GM19193 (cell line): ENCODE measurements around the gene USP15.

Source experiments
- POLR2A ChIP-seq: IDR thresholded peaks from 4 replicates; pipeline ENCODE4 v1.6.1; 2011; ENCODE audit not compliant: insufficient read depth, insufficient read length; ENCODE audit errors: extremely low read depth

Gene USP15

DNA sequence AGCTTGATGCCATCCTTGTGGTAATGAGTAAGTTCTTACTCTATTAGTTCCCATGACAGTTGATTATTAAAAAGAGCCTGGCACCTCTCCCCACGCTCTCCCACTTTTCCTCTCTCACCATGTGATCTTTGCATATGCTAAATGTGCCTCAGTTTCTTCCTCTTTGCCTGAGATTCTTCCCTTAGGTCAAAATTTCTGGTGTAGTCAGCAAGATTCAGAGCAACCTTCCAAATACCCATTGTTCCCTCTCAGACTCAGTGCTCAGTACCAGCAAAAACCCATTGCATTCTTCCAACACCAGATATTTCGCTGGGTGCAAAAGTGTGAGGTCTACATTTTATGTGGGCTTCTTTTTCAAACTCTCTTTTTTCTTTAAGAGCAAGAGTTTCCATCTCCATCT lies 10.8 kb upstream of the USP15 start:
- TF ChIP-seq POLR2A: no peak

DNA sequence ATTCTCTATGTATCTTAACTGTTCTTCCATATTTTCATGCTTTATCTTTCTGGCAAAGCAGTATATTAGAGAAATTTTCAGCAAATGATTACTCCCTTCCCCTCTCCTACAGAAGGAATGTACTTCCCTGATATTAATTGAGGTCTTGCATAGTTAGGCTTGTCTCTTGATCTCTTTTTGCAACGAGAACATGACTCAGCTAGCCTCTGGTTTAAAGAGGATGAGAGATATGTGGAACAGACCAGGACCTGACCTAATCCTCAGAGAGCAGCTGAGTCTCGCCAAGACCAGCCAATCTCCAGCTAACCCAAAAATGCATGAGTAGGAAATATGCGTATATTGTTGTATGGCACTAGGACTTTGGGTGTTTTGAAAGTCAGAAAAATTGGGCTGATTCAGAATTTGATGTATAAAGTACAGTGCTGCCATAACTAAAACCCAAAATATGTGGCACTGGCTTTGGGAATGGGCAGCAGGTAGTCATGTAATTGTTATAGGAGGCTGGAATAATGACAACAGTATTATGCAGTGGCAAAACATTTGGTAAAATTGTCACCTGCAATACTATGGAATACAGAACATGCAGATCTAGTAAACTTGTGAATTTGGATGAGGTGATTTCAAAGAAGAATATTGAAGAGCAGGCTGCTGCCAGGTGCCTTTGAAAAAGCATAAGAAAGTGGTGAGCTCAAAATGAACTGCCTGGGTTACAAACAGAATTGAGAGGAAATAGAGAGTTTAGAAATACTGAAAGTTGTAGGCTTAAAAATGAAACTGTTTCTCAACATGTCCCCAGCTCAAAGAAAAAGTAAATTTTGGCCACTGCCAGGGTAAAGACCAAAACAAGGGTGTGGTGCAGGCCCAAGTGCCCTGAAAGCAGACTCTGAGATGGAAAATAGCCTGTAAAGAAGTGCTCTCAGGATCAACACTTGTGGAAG lies 9.3 kb upstream of the USP15 start:
- TF ChIP-seq POLR2A: no peak

DNA sequence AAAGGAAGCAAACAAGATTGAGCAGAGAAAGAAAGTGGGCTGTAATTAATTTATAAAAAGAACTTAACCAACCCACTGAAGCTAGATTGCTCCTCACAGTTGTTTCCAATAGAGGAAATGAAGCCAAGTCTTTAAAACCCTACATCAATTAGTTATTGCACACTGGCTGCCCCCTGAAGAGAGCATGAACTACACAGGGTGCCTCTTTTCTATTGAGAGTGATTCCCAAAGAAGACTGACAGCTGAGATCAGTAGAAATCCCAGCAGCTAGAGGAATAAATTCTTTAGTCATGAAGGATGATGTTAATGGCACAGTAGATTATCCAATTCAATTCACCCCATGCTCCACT lies 8.6 kb upstream of the USP15 start:
- no peak for TF ChIP-seq POLR2A

DNA sequence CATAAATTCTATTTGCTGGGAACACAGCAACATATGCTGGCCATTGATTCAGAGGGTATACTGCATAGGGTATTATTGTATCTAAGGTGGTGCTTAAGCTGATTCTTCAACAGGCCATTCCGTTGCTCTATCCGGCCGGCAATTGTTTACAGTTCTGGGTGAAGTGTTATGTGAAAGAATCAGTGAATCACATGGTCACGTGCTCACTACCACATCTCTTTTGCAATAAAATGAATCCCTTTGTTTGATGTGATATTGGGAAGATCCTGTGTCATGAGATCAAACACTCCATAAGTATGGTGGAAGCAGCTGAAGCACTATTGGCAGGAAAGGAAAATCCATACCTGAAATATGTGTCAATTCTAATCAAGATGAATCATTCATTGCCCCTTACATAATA lies 7.6 kb upstream of the USP15 start:
- no peak for TF ChIP-seq POLR2A

DNA sequence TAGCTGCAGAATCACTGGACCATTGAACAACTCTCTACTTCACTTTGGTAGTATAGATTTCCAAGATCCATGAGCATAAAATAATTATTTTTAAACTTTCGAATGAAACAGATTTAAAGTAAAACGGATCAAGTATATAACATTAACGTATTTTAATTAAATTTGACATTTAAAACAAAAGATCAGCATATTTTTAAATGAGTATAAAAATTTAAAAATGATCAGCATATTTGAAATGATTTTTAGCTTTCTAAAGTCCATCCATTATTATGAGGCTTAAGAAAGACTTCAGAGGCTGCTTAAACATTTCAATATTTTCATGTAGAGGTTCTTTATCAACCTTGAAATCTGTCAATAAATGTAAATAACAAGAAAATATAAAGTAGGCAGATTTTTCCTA lies 5.2 kb upstream of the USP15 start:
- no peak for TF ChIP-seq POLR2A

DNA sequence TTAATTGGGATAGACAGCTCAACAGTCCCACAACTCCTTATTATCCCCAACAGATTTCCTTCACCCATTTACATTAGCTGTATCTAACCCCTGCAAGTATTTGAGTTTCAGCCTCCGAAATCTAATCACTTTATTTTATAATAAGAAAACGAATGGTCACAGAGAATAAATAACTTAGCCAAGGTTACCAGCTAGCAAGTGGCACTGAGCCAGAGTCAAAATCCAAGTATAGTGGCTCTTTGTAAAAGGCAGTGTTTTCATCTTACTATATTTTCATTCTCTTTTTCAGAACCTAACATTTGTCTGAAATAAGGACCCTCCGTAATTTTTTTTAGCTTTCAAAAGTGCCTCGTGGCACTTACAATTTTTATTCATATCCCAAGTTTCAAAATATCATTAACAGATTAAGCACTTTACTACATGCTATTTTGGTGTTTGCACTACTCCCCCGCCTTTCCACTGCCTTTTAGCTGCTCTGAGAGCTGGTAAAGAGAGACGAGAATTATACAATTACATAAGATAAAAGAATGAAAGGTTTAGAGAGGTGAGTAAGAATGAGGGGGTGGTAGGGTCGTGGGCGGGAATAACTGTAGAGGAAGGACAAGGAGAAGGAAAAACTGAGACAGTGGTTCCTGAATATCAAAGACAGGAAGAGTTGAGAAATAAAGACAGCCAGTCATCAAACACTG lies 3.7 kb upstream of the USP15 start:
- no peak for TF ChIP-seq POLR2A

DNA sequence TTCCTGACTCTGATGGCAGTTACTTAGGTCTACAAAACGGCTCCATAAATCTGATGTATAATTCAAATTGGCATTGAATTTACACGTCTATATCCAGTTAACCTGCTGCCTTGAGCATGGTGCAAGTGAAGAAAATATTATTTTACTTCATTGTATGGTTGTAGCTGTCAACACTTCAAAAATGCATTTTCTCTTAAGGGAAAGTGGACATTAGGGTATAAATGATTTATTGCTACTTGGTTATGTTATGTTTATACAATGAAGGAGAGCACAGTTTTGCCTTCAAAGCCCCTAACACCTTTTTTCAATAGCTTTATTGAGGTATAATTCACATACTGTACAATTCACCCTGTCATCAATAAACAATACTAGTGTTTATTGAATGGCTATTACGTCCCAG lies 2.0 kb upstream of the USP15 start:
- TF ChIP-seq POLR2A: no peak

DNA sequence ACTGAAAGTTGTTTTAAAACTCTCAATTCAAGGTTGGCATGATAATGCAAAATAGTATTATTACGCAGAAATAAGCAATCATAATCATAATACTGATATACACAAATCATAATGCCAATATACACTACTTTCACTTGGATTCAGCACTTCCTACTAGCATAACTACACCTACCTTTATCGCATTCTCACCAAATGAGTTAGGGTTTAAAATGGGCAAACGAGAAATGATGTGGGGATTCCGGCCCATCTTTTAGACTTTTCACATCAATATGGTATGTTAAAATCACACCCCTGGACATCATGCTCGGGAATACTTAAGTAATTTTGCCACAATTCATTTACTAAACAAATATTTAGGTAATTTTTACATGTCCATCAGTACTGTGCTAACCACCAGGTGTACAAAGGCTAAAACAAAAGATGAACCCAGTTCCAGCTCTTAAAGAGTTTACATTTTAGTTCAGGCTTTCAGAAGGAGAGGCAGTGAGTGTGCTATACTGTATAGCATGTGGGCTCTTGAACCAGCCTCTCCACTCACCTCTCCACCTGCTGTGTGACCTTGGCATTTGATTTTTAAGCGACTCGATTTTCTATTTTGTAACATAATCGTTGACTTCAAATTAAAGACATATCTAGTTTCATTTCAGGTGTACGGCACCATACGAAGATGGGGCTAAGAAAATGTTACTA lies 1.1 kb upstream of the USP15 start:
- no peak for TF ChIP-seq POLR2A

DNA sequence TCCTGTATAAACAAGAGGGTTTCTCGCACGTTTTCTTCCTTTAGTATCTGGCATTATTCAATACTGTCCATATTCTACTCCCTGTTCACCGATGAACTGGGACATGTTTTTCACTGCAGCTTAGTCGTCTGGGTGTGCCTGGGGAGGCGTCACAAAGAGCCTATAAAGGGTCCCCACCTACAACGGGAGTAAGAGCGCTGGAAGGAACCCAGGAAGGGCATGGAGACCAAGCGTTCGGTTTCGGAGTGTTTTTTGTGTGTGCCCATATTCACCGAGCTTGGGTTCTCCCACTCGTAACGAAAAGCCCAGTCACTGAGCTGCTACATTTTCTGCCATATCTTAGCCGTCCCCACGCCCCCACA lies 592 bp upstream of the USP15 start:
- no peak for TF ChIP-seq POLR2A

DNA sequence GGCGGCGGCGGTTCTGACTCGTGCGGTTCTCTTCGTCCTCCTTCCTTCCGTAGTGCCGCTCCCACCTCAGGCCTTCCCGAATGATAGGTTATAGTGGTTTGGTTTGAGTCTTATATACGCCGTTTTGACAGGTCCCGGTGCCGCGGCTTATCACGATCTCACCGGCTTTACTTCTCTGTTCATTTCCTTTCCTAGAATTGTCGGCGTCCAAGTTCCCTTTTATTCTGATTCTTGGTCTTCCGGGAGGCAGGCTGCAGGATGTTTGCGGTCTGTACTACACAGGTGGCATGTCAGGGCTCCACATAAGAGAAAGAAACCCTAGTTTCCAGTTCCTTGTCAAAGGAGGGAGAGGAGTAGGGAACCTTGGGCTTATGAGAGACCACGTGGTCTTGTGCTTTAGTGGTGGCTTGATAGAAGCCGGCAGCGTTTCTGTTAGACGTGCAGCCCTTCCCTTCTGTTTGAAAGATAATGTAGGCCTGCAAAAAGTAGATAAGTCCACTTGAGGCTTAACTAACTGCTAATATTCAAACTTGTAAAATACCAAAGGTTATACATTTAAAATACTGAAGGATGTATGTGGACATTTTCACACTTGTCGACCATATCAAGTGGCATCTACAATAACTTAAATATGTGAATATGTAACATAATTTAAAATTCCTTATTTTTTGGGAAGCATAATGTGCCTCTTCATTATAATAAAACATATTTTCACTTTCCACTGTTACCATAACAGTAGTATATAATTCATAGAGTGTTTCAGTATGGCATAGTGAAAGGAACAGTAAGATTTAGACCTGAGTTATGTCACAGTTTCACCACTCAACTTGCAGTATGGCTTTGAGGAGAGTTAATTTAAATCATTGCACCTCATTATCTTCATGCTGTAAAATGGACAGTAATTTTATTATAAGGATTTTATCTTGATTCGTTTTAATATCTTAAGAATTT lies 804 bp downstream of the USP15 start:
- no peak for TF ChIP-seq POLR2A

DNA sequence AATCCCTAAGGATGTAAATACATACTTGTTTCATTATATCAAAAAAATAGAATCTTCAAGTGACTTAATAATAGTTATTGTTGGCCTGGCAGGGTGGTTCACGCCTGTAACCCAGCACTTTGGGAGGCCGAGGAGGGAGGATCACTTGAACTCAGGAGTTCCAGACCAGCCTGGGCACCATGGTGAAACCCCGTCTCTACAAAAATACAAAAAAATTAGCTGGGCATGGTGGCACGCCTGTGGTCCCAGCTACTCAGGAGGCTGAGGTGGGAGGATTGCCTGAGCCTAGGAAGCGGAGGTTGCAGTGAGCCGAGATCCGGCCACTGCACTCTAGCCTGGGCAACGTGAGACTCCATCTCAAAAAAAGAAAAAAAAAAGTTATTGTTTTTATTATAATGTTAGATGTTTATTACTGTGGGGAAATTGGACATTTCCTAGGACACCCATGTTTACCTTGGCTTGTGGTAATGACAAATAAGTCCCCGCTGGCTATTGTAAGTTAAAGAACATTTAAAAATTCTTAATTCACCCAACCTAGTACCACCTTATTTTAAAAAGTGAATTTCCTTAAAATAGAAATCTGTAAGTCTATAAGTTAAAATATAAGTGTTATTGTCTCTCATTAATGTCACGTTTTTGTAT lies 1.8 kb downstream of the USP15 start:
- TF ChIP-seq POLR2A: no peak

DNA sequence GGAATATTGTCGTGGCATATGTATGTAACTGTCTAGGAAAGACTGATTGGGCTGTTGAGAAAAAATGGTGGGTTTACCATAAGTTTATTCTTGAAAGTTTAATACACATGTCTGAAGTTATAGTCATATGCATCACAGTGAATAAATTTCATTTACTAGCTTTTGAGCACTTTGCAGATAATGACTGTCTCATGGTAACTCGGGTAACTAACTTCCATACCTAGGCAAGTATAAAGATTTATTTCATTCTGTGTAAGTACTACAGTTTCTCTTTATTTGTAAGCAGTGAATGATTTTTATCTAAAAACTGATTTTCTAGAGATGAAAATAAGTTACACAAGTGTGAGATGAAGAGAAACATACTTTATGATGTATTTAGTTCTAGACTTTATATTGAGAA lies 3.0 kb downstream of the USP15 start:
- no peak for TF ChIP-seq POLR2A

DNA sequence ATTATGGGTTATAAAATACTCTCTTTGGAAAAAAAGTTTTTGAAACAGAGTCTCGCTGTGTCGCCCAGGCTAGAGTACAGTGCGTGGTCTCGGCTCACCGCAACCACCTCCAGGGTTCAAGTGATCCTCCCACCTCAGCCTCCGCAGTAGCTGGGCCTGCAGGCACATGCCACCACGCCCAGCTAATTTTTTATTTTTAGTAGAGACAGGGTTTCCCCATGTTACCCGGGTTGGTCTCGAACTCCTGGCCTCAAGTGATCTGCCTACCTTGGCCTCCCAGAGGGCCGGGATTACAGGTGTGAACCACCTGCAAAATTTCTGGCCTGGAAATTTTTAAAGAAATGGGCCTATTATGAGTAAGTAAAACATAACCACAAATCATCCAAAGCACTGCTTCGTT lies 3.8 kb downstream of the USP15 start:
- no peak for TF ChIP-seq POLR2A

DNA sequence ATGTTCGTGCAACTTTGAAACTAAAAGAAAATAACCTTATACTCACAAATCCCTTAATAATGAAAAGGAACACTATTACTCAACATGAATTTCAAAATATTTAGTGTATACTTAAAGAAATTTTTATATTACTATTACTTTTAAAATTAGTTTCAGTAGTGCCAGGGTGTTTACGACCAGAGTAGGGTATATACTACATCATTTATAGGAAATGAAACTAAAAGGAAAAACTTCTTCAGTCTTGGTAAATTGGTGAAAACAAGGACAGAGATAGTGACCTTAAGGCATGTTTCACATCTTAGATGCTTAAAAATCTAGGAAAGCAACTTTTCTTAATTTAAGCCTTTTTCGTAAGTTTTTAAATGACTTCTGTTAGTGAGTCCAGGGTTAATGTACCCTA lies 4.5 kb downstream of the USP15 start:
- no peak for TF ChIP-seq POLR2A
